A673 (cell line): ENCODE data around the gene NME5. TPM values are rescaled to one million over a fixed set of nuclear protein-coding genes. Genes with fewer than 3 reads are reported as not detected.

Experiments
- Bru-seq: library from RNA; stranded (reverse); fragments of 400-500 nt; gene quantifications from one replicate; lab custom pipeline; 2021; lab: Mats Ljungman, UMichigan
- BruChase-seq, 2 experiments: library from RNA; stranded (reverse); fragments of 400-500 nt; gene quantifications; one replicate each; lab custom pipeline; 2021; lab: Mats Ljungman, UMichigan
- BruUV-seq: library from RNA; stranded (reverse); fragments of 400-500 nt; replicated peaks from 2 replicates; lab custom pipeline; 2021; lab: Mats Ljungman, UMichigan
- CTCF ChIA-PET: fragments of 300-600 bp; sonication (Branson Sonifier 250); formaldehyde crosslinking; loops from one replicate; lab custom pipeline; 2022; ENCODE audit warnings: antibody characterized with exemption; lab: Charles Lee
- POLR2A ChIA-PET: fragments of 300-600 bp; sonication (Branson Sonifier 250); formaldehyde crosslinking; loops from one replicate; lab custom pipeline; 2022; ENCODE audit warnings: antibody characterized with exemption; ENCODE audit not compliant: low non-redundant PET; lab: Charles Lee
- DNase-seq: peaks from one replicate; pipeline ENCODE4 v3.0.0-alpha.2; 2015; ENCODE audit warnings: low spot score
- H3K27ac ChIP-seq: fragments of 200-600 bp; sonication (generic); 2 replicates; pipeline ENCODE4 v1.5.1; 2016; ENCODE audit warnings: mixed run types, low read depth, mild to moderate bottlenecking, mixed read lengths, antibody characterized with exemption, low read length; ENCODE audit not compliant: poor library complexity, severe bottlenecking
- H3K27me3 ChIP-seq: fragments of 200-600 bp; sonication (generic); replicated peaks from 2 replicates; pipeline ENCODE4 v1.6.1; 2017; ENCODE audit warnings: mixed run types, low read depth, mild to moderate bottlenecking, mixed read lengths, antibody characterized with exemption, low read length; ENCODE audit not compliant: insufficient read depth, poor library complexity
- H3K36me3 ChIP-seq: fragments of 200-600 bp; sonication (generic); 2 replicates; pipeline ENCODE4 v1.6.1; 2016; ENCODE audit warnings: mixed run types, mild to moderate bottlenecking, mixed read lengths, antibody characterized with exemption, low read length; ENCODE audit not compliant: insufficient read depth, poor library complexity, severe bottlenecking
- H3K4me1 ChIP-seq: fragments of 200-600 bp; sonication (generic); 2 replicates; pipeline ENCODE4 v1.6.1; 2017; ENCODE audit warnings: mixed run types, mild to moderate bottlenecking, mixed read lengths, antibody characterized with exemption, low read length; ENCODE audit not compliant: insufficient read depth, poor library complexity, severe bottlenecking
- H3K4me3 ChIP-seq: fragments of 200-600 bp; sonication (generic); 2 replicates; pipeline ENCODE4 v1.5.1; 2016; ENCODE audit warnings: low read depth, mixed run types, mild to moderate bottlenecking, mixed read lengths, low read length; ENCODE audit not compliant: poor library complexity, severe bottlenecking
- H3K9me3 ChIP-seq: fragments of 200-600 bp; sonication (generic); 2 replicates; pipeline ENCODE4 v1.6.1; 2016; ENCODE audit warnings: mixed run types, low read depth, mild to moderate bottlenecking, mixed read lengths, antibody characterized with exemption, low read length; ENCODE audit not compliant: poor library complexity, severe bottlenecking
- CTCF ChIP-seq: fragments of 300-800, 200-600 bp; sonication (generic); conservative IDR thresholded peaks from 2 replicates; pipeline ENCODE4 v1.5.1; 2017; ENCODE audit warnings: low read depth, mild to moderate bottlenecking, antibody characterized with exemption, low read length, moderate library complexity, mixed read lengths
- EZH2 ChIP-seq: fragments of 200-600 bp; sonication (generic); IDR thresholded peaks from 2 replicates; pipeline ENCODE4 v1.6.1; 2017; ENCODE audit warnings: borderline replicate concordance, low read depth, mild to moderate bottlenecking, mixed read lengths, antibody characterized with exemption, low read length; ENCODE audit not compliant: poor library complexity, severe bottlenecking
- intact Hi-C: fragments of 100-400 bp; cut with micrococcal nuclease; formaldehyde crosslinking; loops from one replicate; pipeline ENCODE4 v1.10.0; 2022; ENCODE audit not compliant: unreplicated experiment
- long read RNA-seq: library from polyadenylated mRNA; stranded (forward); transcript quantifications from one replicate; pipeline ENCODE4 v2.0.0, GENCODE V29; 2022
- total RNA-seq: library from RNA; stranded (reverse); gene quantifications from 2 replicates; pipeline ENCODE4 v1.2.3, GENCODE V29; 2021

The NME5 gene
- total RNA-seq = 0.72 TPM in 1 of 2 replicates, not detected in the other
- Bru-seq, nascent RNA = percentile 12 among the genes with signal in this experiment
- BruChase-seq, experiment 1, labeled RNA remaining after a 2-hour chase = percentile 16 among the genes with signal in this experiment
- percentile 14 among the genes with signal in this experiment for BruChase-seq, experiment 2, labeled RNA remaining after a 6-hour chase
- long read RNA-seq, partial matches to known transcripts = 1 of 2 reads
- long read RNA-seq, other reads (novel, unspliced or antisense) = 1 of 2 reads

DNA sequence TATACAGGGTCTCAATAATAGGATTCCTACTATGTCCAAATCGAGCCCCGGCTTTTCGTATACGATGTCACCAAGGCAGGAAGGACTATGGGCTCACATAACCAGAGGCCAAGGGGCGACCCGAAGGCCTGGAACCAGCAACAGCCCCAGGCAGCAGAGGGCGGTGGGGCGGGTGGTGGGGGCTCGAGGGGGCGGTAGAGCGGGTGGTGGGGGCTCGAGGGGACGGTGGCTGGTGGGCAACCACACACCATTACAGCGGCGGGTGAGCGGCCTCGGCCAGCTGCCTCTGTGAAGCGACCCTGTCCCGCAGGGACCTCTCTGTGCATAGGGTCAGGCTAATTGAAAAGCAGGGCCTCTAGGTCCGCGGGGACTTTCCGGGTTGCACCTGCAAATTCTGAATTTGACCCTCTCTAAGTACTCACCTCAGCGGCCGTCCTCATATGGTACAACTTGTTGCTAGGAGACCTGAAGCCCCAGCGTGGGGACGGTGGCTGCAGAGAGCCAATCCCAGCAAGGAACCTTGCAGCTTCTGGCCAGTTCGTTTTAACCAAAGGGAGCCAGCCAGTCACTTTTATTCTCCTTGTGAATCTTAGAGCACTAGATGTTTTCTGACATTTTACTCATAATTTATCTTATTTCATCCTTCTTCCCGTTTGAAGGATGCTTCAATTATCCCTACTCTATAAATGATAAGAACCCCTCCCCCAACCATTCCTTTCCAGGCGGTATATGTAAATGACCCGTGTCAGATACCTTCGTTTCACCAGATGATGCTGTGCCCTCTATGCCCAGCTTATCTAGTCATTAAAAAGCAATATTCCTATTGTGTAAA is at the start of gene NME5:
TSS of gene NME5 (minus strand) at position 480 of the 832 bp plus-strand sequence. CDS start 648 bp downstream, outside the sequence.
- Histone ChIP-seq H3K36me3 (no peaks in the 10 kb centered on the region), H3K27ac (no peak within 1 kb of the TSS), H3K4me3 (peak within 1 kb of the TSS; percentile 32), H3K9me3 (no peaks in the 10 kb centered on the region), H3K27me3 (no peaks in the 10 kb centered on the region), H3K4me1 (no peaks in the 10 kb centered on the region)
- intact Hi-C loops = loop anchor here (10.0 kb wide), 1 partner anchor 474 kb away; no protein-coding TSS in a partner anchor
- TF ChIP-seq CTCF = no peak
- no peak for TF ChIP-seq EZH2
- CTCF ChIA-PET = no interaction called here
- BruUV-seq = no TSS peak
- peak; percentile 30 for DNase-seq
- POLR2A ChIA-PET = no interaction called here

- Histone ChIP-seq H3K4me3 (no peak overlapping the region), H3K27ac (no peak overlapping the region), H3K27me3 (no peaks in the 10 kb centered on the region), H3K4me1 (no peaks in the 10 kb centered on the region), H3K36me3 (peaks cover 92% of the 10 kb centered on the region), H3K9me3 (no peaks in the 10 kb centered on the region)
- ChIA-PET CTCF (no interaction called here), POLR2A (interaction anchor here (0.6 to 0.7 kb wide), 2 partner anchors 1722 to 1727 kb away, joined by 3 to 4 read pairs; no protein-coding TSS in a partner anchor)
- intact Hi-C loops = loop anchor here (10.0 kb wide), 1 partner anchor 96 kb away; no protein-coding TSS in a partner anchor
- BruUV-seq = no TSS peak
- TF ChIP-seq CTCF = no peak
- TF ChIP-seq EZH2 = no peak
- DNase-seq = no peak
Observed at GRCh38 chr5:138188626-138189025, 49.4 kb upstream of the NME5 start.

DNA sequence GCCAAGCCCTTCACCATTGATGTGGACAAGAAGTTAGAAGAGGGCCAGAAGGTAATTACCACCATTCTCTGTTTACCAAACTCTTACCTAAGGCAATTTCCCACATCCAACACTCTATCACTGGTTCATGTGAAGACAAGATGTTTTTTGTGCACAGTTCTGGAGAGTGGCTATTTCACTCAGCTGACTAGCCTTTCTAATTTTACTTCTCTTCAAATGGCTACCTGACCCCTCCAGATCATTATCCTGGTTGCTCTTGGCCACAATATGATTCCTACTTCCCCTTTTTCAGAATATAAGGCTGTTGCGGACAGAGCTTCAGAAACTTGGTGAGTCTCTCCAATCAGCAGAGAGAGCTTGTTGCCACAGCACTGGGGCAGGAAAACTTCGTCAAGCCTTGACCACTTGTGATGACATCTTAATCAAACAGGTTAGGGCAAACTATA is 46.8 kb upstream of the NME5 start:
- no peak for TF ChIP-seq CTCF
- no peak overlapping the region for H3K4me3 ChIP-seq
- no peaks in the 10 kb centered on the region for H3K4me1 ChIP-seq
- ChIA-PET POLR2A (no interaction called here), CTCF (no interaction called here)
- intact Hi-C loops = loop anchor here (10.0 kb wide), 1 partner anchor 99 kb away; no protein-coding TSS in a partner anchor
- H3K36me3 ChIP-seq = peaks cover 98% of the 10 kb centered on the region
- H3K27ac ChIP-seq = no peak overlapping the region
- BruUV-seq = no TSS peak
- H3K27me3 ChIP-seq = no peaks in the 10 kb centered on the region
- DNase-seq = no peak
- H3K9me3 ChIP-seq = no peaks in the 10 kb centered on the region
